DOHH2 (cell line): ENCODE data around the gene CSN2.

ENCODE experiments used
- H3F3A ChIP-seq: fragments of 200-600 bp; sonication (generic), shearing (Covaris generic); 2 replicates; pipeline ENCODE4 v1.6.0; 2016; ENCODE audit warnings: antibody characterized with exemption, mild to moderate bottlenecking; ENCODE audit not compliant: control insufficient read depth, insufficient read depth
- H3K27ac ChIP-seq: fragments of 200-600 bp; sonication (generic); 2 replicates; pipeline ENCODE4 v1.5.1; 2014; ENCODE audit warnings: low read depth, mild to moderate bottlenecking, low read length, moderate library complexity
- H3K27me3 ChIP-seq: fragments of 200-600 bp; sonication (generic); 2 replicates; pipeline ENCODE4 v1.6.1; 2014; ENCODE audit warnings: mild to moderate bottlenecking, low read length, mixed read lengths; ENCODE audit not compliant: control insufficient read depth
- H3K36me3 ChIP-seq: fragments of 200-600 bp; sonication (generic); 2 replicates; pipeline ENCODE4 v1.6.1; 2014; ENCODE audit warnings: mild to moderate bottlenecking, low read length, moderate library complexity, mixed read lengths; ENCODE audit not compliant: control insufficient read depth
- H3K4me1 ChIP-seq: fragments of 200-600 bp; sonication (generic); 2 replicates; pipeline ENCODE4 v1.6.1; 2014; ENCODE audit warnings: mild to moderate bottlenecking, low read length, mixed read lengths; ENCODE audit not compliant: control insufficient read depth
- H3K4me2 ChIP-seq: fragments of 200-600 bp; sonication (generic); 2 replicates; pipeline ENCODE4 v1.6.0; 2014; ENCODE audit warnings: mild to moderate bottlenecking, low read length, moderate library complexity
- H3K4me3 ChIP-seq: fragments of 200-600 bp; sonication (generic); 2 replicates; pipeline ENCODE4 v1.5.1; 2014; ENCODE audit warnings: mild to moderate bottlenecking, low read length, mixed read lengths
- H3K79me2 ChIP-seq: fragments of 200-600 bp; sonication (generic); 2 replicates; pipeline ENCODE4 v1.6.1; 2014; ENCODE audit warnings: mild to moderate bottlenecking, low read length, mixed read lengths; ENCODE audit not compliant: control insufficient read depth
- H3K9me2 ChIP-seq: fragments of 200-600 bp; sonication (generic); replicated peaks from 2 replicates; pipeline ENCODE4 v1.6.1; 2014; ENCODE audit warnings: mild to moderate bottlenecking, low read length, mixed read lengths; ENCODE audit not compliant: control insufficient read depth
- H3K9me3 ChIP-seq: fragments of 200-600 bp; sonication (generic); 2 replicates; pipeline ENCODE4 v1.6.1; 2014; ENCODE audit warnings: antibody characterized with exemption, low read length, mixed read lengths; ENCODE audit not compliant: control insufficient read depth, insufficient read depth
- H4K20me1 ChIP-seq: fragments of 200-600 bp; sonication (generic); 2 replicates; pipeline ENCODE4 v1.6.0; 2014; ENCODE audit warnings: low read depth, mild to moderate bottlenecking, antibody characterized with exemption, low read length, moderate library complexity; ENCODE audit not compliant: control insufficient read depth, insufficient read depth
- CTCF ChIP-seq: fragments of 200-600 bp; sonication (generic); IDR thresholded peaks from one replicate; pipeline ENCODE4 v1.5.1; 2014; ENCODE audit warnings: antibody characterized with exemption, mild to moderate bottlenecking, low read depth, low read length; ENCODE audit not compliant: poor library complexity, severe bottlenecking
- EZH2phosphoT487 ChIP-seq: fragments of 200-600 bp; sonication (generic); IDR thresholded peaks from 2 replicates; pipeline ENCODE4 v1.6.1; 2017; ENCODE audit warnings: borderline replicate concordance, mild to moderate bottlenecking, antibody characterized with exemption, low read length, moderate library complexity, mixed read lengths

The CSN2 gene

GRCh38 chr4:69965628-69966027 is at the start of gene CSN2:
Gene CSN2 (minus strand): TSS chr4:69965728. CDS start chr4:69960995, 4,733 bp downstream.
- H3K4me3 ChIP-seq, result no peak within 1 kb of the TSS

GRCh38 chr4:70008771-70009170 is 43.2 kb upstream of the CSN2 start:
- H3K36me3 ChIP-seq, result no peaks in the 10 kb centered on the region
- TF ChIP-seq CTCF (no peak), EZH2phosphoT487 (no peak)
- no peak overlapping the region for H3K27ac ChIP-seq
- peaks cover 3% of the 10 kb centered on the region; the same call in 1 of the 2 replicates for H3F3A ChIP-seq
- H3K27me3 ChIP-seq, result no peaks in the 10 kb centered on the region
- H3K79me2 ChIP-seq, result no peaks in the 10 kb centered on the region
- no peak overlapping the region for H3K4me2 ChIP-seq
- no peak overlapping the region for H3K4me3 ChIP-seq
- no peaks in the 10 kb centered on the region for H4K20me1 ChIP-seq
- H3K9me2 ChIP-seq, result no peaks in the 10 kb centered on the region
- H3K4me1 ChIP-seq, result no peaks in the 10 kb centered on the region
- H3K9me3 ChIP-seq, result no peaks in the 10 kb centered on the region

More at GRCh38 chr4:69965628-69966027, at the start of gene CSN2:
- no peak within 1 kb of the TSS for H3K27ac ChIP-seq
- H3F3A ChIP-seq, result no peaks in the 10 kb centered on the region
- H3K9me3 ChIP-seq, result no peaks in the 10 kb centered on the region
- H3K4me2 ChIP-seq, result no peak within 1 kb of the TSS
- no peaks in the 10 kb centered on the region for H3K27me3 ChIP-seq
- H3K9me2 ChIP-seq, result no peaks in the 10 kb centered on the region
- H4K20me1 ChIP-seq, result no peaks in the 10 kb centered on the region
- H3K36me3 ChIP-seq, result no peaks in the 10 kb centered on the region
- TF ChIP-seq CTCF (no peak), EZH2phosphoT487 (no peak)
- H3K79me2 ChIP-seq, result no peaks in the 10 kb centered on the region
- H3K4me1 ChIP-seq, result no peaks in the 10 kb centered on the region

- Histone ChIP-seq H3F3A (peaks cover 3% of the 10 kb centered on the region; the same call in 1 of the 2 replicates), H3K9me3 (no peaks in the 10 kb centered on the region), H3K9me2 (no peaks in the 10 kb centered on the region), H3K4me1 (no peaks in the 10 kb centered on the region), H3K79me2 (no peaks in the 10 kb centered on the region), H3K27ac (no peak overlapping the region), H3K27me3 (no peaks in the 10 kb centered on the region), H3K4me3 (no peak overlapping the region), H3K4me2 (no peak overlapping the region), H3K36me3 (no peaks in the 10 kb centered on the region), H4K20me1 (no peaks in the 10 kb centered on the region)
- TF ChIP-seq EZH2phosphoT487 (no peak), CTCF (no peak)
Observed at GRCh38 chr4:70002507-70002906, 37.0 kb upstream of the CSN2 start.

- H3K27ac ChIP-seq, result no peak overlapping the region
- H3K27me3 ChIP-seq, result no peaks in the 10 kb centered on the region
- H4K20me1 ChIP-seq, result no peaks in the 10 kb centered on the region
- H3K79me2 ChIP-seq, result no peaks in the 10 kb centered on the region
- no peaks in the 10 kb centered on the region for H3K36me3 ChIP-seq
- no peaks in the 10 kb centered on the region for H3K4me1 ChIP-seq
- peaks cover 3% of the 10 kb centered on the region; the same call in 1 of the 2 replicates for H3F3A ChIP-seq
- TF ChIP-seq CTCF, result no peak
- TF ChIP-seq EZH2phosphoT487, result no peak
- H3K9me3 ChIP-seq, result no peaks in the 10 kb centered on the region
- H3K9me2 ChIP-seq, result no peaks in the 10 kb centered on the region
- no peak overlapping the region for H3K4me2 ChIP-seq
- H3K4me3 ChIP-seq, result no peak overlapping the region
Observed at GRCh38 chr4:70000711-70001110, 35.2 kb upstream of the CSN2 start.
